Smooth muscle cell (in vitro differentiated cells): ENCODE data around the gene TMC8. TPM values are rescaled to one million over a fixed set of nuclear protein-coding genes. Genes with fewer than 3 reads are reported as not detected.

ENCODE experiments used
- DNase-seq: peaks from one replicate; lab custom pipeline; 2025; ENCODE audit not compliant: unreplicated experiment; lab: John Stamatoyannopoulos, UW
- H2AFZ ChIP-seq: fragments of 200-600 bp; sonication (generic); 2 replicates; pipeline ENCODE4 v1.6.0; 2016; ENCODE audit warnings: antibody characterized with exemption, low read depth, mild to moderate bottlenecking
- H3F3A ChIP-seq: fragments of 200-600 bp; sonication (generic); 2 replicates; pipeline ENCODE4 v1.6.0; 2017; ENCODE audit warnings: antibody characterized with exemption, low read depth
- H3K27ac ChIP-seq: fragments of 200-600 bp; sonication (generic); 2 replicates; pipeline ENCODE4 v1.5.1; 2016; ENCODE audit warnings: low read depth, mild to moderate bottlenecking
- H3K27me3 ChIP-seq: fragments of 200-600 bp; sonication (generic); 2 replicates; pipeline ENCODE4 v1.6.1; 2016; ENCODE audit warnings: low read depth, mild to moderate bottlenecking
- H3K36me3 ChIP-seq: fragments of 200-600 bp; sonication (generic); 2 replicates; pipeline ENCODE4 v1.5.1; 2016; ENCODE audit warnings: low read depth
- H3K4me1 ChIP-seq: fragments of 200-600 bp; sonication (generic); 2 replicates; pipeline ENCODE4 v1.5.1; 2016; ENCODE audit warnings: low read depth
- H3K4me2 ChIP-seq: fragments of 200-600 bp; sonication (generic); 2 replicates; pipeline ENCODE4 v1.6.0; 2016; ENCODE audit warnings: mild to moderate bottlenecking
- H3K4me3 ChIP-seq: fragments of 200-600 bp; sonication (generic); 2 replicates; pipeline ENCODE4 v1.5.1; 2016; ENCODE audit warnings: mild to moderate bottlenecking
- H3K79me2 ChIP-seq: fragments of 200-600 bp; sonication (generic); 2 replicates; pipeline ENCODE4 v1.6.0; 2016; ENCODE audit warnings: low read depth, mild to moderate bottlenecking
- H3K9ac ChIP-seq: fragments of 200-600 bp; sonication (generic); 2 replicates; pipeline ENCODE4 v1.6.0; 2016; ENCODE audit warnings: low read depth
- H3K9me3 ChIP-seq: fragments of 200-600 bp; sonication (generic); replicated peaks from 2 replicates; pipeline ENCODE4 v1.5.1; 2016; ENCODE audit warnings: low read depth
- H4K20me1 ChIP-seq: fragments of 200-600 bp; sonication (generic); 2 replicates; pipeline ENCODE4 v1.6.0; 2016; ENCODE audit warnings: low read depth
- CTCF ChIP-seq: fragments of 200-600 bp; sonication (generic); IDR thresholded peaks from 2 replicates; pipeline ENCODE4 v1.5.1; 2017; ENCODE audit warnings: borderline replicate concordance, mild to moderate bottlenecking, antibody characterized with exemption; ENCODE audit not compliant: insufficient read depth, poor library complexity, severe bottlenecking
- WGBS: methylation state at CpG from one replicate; pipeline ENCODE4 v1.1.7; 2016; ENCODE audit warnings: low lambda C conversion rate; 5-methylcytosine and 5-hydroxymethylcytosine counted together
- polyA plus RNA-seq: library from polyadenylated mRNA; unstranded; fragments of >200 nt; fragmentation: Nextera tagmentation; extraction: Ambion mirVana; gene quantifications from 2 replicates; pipeline ENCODE4 v1.2.1, GENCODE V29; 2016
- total RNA-seq: library from RNA; depleted of rRNA; stranded (reverse); fragments of >200 nt; gene quantifications from 2 replicates; pipeline ENCODE4 v1.2.3, GENCODE V29; 2014

Gene TMC8
- total and polyA plus RNA-seq, 2 experiments from 2014 or later, result 0.27 to 0.38 TPM

- Histone ChIP-seq H3K27me3 (peaks cover 17% of the 10 kb centered on the region), H3K27ac (no peak overlapping the region), H2AFZ (peak overlapping the region; percentile 90), H3F3A (no peaks in the 10 kb centered on the region), H3K9me3 (no peaks in the 10 kb centered on the region), H3K79me2 (no peaks in the 10 kb centered on the region), H4K20me1 (no peaks in the 10 kb centered on the region), H3K4me3 (peak overlapping the region; percentile 91), H3K4me1 (peaks cover 13% of the 10 kb centered on the region), H3K4me2 (peak overlapping the region; percentile 99), H3K36me3 (no peaks in the 10 kb centered on the region), H3K9ac (peak overlapping the region; percentile 66)
- DNase-seq, result no peak
- no peak for TF ChIP-seq CTCF
- WGBS, result 10% methylated on average over 25 of the region's 25 CpGs
Measured at GRCh38 chr17:78127239-78127887, 3.2 kb upstream of the TMC8 start.

GRCh38 chr17:78127888-78128550, 2.6 kb upstream of the TMC8 start:
- Histone ChIP-seq H3K27me3 (peaks cover 18% of the 10 kb centered on the region), H3K79me2 (no peaks in the 10 kb centered on the region), H3K36me3 (no peaks in the 10 kb centered on the region), H4K20me1 (no peaks in the 10 kb centered on the region), H3K4me3 (peak overlapping the region; percentile 91), H3K4me2 (peak overlapping the region; percentile 99), H3K9me3 (no peaks in the 10 kb centered on the region), H2AFZ (peak overlapping the region; percentile 90), H3F3A (no peaks in the 10 kb centered on the region), H3K4me1 (peaks cover 13% of the 10 kb centered on the region), H3K9ac (peak overlapping the region; percentile 66), H3K27ac (no peak overlapping the region)
- no peak for TF ChIP-seq CTCF
- DNase-seq, result peak; percentile 43
- 2% methylated on average over 24 of the region's 39 CpGs for WGBS

GRCh38 chr17:78128551-78129350, 1.8 kb upstream of the TMC8 start, which contains the start of gene TMC6:
Gene TMC6 (minus strand): TSS chr17:78128755. CDS start chr17:78126832, 1,923 bp downstream.
- H3K36me3 ChIP-seq, result no peaks in the 10 kb centered on the region
- H3K79me2 ChIP-seq, result no peaks in the 10 kb centered on the region
- peak within 1 kb of the TSS; percentile 66 for H3K9ac ChIP-seq
- no peak within 1 kb of the TSS for H3K27ac ChIP-seq
- no peaks in the 10 kb centered on the region for H4K20me1 ChIP-seq
- H3F3A ChIP-seq, result no peaks in the 10 kb centered on the region
- H3K27me3 ChIP-seq, result peaks cover 18% of the 10 kb centered on the region
- DNase-seq, result no peak
- H2AFZ ChIP-seq, result peak within 1 kb of the TSS; percentile 90
- peaks cover 13% of the 10 kb centered on the region for H3K4me1 ChIP-seq
- H3K4me2 ChIP-seq, result peak within 1 kb of the TSS; percentile 99
- WGBS, result 8% methylated on average over 29 of the region's 54 CpGs
- no peaks in the 10 kb centered on the region for H3K9me3 ChIP-seq
- no peak for TF ChIP-seq CTCF
- H3K4me3 ChIP-seq, result peak within 1 kb of the TSS; percentile 91
